Body of pancreas (tissue), 4 donors: Measurements from ENCODE around the gene OR2AJ1.

Experiments
- POLR2A ChIP-seq, 3 donors: fragments of 450-650 bp; IDR thresholded peaks; one replicate each; pipeline ENCODE4 v1.6.1; 2016; ENCODE audit warnings: antibody characterized with exemption in 3 of 3, mild to moderate bottlenecking in 2 of 3
- TF ChIP-seq, protein P1 (sequence below), 7 experiments: fragments of 450-650 bp in 4 of 7; fragments of 200-600 bp in 3 of 7; sonication (generic) in 3 of 7; IDR thresholded peaks; one replicate each; pipeline ENCODE4 v1.5.1; 2016 to 2019; ENCODE audit warnings: antibody characterized with exemption in 7 of 7

DNA sequence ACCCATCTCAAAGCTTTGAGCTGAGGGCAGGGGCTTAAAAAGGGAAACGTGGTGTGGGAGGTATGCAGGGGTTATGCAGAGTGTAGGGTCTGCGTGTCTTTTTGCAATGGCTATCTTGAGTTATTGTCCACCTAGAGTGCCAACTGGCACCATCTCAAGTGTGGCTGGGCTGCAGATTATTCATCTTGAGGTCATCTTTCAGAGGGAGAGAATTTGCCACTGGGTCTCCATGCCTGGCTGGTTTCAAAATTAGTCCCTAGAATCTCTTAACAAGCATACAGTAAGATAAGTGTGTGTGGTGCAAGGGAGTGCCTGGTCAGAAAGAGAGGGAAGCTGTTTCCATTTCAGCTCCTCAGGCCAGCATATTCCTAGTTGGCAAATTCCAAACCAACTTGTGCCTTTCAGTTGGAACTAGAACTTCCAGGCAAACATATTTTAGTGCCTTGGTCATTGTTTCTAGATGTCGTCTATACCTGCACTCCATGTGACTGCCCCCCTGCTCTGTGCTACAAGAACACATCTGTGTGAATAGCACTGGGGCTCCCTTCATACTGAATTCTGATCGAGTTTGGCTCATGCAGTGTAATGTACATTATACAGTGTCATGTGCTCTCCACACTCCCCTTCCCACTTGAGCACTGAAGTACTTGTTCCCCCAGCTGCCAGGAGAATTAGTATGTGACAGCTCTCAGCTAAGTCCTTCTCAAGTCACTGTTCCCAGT, 9.6 kb upstream of the OR2AJ1 start:
- TF ChIP-seq, protein P1, sequence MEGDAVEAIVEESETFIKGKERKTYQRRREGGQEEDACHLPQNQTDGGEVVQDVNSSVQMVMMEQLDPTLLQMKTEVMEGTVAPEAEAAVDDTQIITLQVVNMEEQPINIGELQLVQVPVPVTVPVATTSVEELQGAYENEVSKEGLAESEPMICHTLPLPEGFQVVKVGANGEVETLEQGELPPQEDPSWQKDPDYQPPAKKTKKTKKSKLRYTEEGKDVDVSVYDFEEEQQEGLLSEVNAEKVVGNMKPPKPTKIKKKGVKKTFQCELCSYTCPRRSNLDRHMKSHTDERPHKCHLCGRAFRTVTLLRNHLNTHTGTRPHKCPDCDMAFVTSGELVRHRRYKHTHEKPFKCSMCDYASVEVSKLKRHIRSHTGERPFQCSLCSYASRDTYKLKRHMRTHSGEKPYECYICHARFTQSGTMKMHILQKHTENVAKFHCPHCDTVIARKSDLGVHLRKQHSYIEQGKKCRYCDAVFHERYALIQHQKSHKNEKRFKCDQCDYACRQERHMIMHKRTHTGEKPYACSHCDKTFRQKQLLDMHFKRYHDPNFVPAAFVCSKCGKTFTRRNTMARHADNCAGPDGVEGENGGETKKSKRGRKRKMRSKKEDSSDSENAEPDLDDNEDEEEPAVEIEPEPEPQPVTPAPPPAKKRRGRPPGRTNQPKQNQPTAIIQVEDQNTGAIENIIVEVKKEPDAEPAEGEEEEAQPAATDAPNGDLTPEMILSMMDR (IDR thresholded peaks at IDR 0.05): no peak
- no peak for TF ChIP-seq POLR2A (IDR thresholded peaks at IDR 0.05)
